Pons (tissue), 1 donor: ENCODE results near the gene ZNF778.
"Not testable (repeated sequence)": the region's sequence is repeated elsewhere in the genome, so short reads cannot be mapped to it uniquely, and the experiment has no call there.

Experiments used
- DNase-seq: peaks from one replicate; pipeline ENCODE4 v3.0.0-alpha.2; 2016; ENCODE audit warnings: low spot score

The ZNF778 gene

GRCh38 chr16:89217138-89217387, 440 bp upstream of the ZNF778 start:
- peak; percentile 31 for DNase-seq

- no peak for DNase-seq
Observed at GRCh38 chr16:89219365-89219764, 1.9 kb downstream of the ZNF778 start.

GRCh38 chr16:89221604-89222003, 4.1 kb downstream of the ZNF778 start:
- DNase-seq: no peak

DNA sequence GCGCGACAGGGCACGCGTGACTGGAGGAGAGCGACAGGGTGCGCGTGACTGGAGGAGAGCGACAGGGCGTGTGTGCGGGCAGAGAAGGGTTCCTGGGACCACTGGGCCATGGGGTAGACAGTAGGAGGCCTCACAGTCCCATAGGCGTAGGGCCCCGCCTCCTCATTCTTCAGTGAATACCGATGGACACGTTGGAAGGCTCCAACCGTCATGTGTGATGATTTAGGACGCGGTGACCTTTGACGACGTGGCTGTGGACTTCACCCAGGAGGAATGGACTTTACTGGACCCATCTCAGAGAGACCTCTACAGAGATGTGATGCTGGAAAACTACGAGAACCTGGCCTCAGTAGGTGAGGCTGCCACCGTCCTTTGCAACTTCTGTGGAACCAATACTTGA, 5.4 kb downstream of the ZNF778 start:
- DNase-seq: no peak

DNA sequence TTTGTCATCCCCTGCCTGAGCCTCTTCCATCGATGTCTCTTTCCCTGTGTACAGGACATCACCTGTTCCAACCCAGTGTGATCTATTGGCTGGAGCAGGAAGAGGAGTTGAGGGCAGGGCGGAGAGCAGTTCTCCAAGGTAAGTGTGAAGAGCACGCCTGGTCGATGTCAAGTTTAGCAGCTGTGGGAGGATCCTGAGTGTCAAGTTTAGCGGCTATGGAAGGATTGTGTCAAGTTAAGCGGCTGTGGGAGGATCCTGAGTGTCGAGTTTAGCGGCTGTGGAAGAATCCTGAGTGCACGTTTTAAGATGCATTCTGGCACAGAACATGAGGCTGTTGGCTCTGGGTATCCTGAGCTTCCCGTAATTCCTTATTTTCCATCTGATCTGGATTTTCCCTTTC, 7.2 kb downstream of the ZNF778 start:
- DNase-seq: no peak

DNA sequence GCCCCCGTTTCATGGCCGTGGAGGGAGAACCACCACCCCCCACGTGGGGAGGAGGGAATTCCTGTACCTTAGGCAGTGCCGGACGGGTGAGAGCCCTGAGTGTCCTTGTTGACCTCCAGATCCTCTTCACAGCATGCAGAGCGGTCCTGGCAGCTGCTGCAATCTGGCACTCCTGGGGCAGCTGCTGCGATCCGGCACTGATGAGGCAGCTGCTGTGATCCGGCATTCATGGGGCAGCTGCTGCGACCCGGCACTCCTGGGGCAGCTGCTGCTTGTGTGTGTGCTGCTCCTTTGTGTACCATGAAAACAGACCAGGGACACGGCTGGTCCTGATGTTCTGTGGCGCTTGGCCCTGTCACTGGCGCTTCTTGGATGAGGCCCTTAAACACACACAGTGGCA, 12.8 kb downstream of the ZNF778 start:
- DNase-seq: no peak

DNA sequence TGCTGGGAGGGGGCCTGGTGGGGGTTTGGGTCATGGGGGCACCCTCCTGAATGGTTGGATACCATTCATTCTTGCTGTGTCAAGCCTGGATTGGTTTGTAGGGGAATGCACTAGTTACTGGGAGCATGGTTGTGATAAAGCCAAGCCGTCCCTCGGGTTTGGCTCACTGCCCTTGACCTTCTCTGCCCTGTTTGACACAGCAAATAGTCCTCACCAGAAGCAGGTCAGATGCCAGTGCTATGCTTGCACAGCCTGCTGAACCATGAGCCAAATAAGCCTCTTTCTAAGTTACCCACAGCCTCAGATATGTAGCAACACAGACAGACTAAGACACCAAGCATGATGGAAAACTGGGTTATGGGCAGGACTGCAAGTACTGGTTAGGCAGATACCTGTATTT, 14.6 kb downstream of the ZNF778 start:
- DNase-seq: no peak

GRCh38 chr16:89233678-89234490, 16.4 kb downstream of the ZNF778 start:
- no peak for DNase-seq

GRCh38 chr16:89237733-89238132, 20.2 kb downstream of the ZNF778 start:
- DNase-seq: no peak

GRCh38 chr16:89241187-89242007, 23.9 kb downstream of the ZNF778 start:
- DNase-seq: peak; percentile 79

DNA sequence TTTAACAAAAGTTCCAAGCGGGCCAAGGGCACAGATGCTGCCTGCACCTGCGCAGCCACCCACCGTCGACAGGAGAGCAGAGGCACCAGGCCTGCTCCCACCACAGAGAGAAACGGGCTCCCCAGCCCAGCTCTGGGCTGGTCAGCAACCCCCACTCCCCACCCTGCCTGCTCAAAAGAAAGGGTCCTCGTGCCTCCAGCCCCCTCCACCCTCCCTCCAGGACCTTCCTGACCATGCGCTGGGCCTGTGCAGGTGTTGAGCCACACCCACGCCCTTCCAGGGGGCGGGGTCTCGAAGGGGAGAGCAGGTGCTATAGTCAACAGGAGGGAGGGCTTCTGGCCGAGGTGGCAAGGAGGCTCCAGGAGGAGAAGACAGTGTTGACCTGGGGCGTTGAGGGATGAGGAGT, 25.3 kb downstream of the ZNF778 start:
- no peak for DNase-seq

DNA sequence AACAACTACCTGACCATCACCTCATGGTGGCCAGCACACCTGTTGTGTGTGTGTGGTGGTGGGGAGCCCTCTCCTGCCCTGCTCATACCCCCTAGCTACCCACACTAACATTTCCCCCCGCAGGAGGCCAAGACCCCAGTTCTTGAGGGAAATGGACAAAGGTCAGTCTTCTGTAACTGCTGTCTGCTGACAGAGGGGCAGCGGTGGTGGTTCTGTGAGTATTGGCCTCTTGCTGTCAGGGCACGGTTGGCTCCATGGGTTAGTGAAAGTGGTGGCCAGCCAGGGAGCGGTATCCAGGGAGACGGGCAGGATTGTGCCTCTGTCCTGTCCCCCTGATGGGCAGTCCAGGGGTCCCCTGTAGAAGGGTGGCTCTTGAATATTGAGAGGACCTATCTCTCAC, 26.2 kb downstream of the ZNF778 start:
- DNase-seq: no peak

- not testable (repeated sequence) for DNase-seq
Observed at GRCh38 chr16:89244264-89244663, 26.8 kb downstream of the ZNF778 start.

DNA sequence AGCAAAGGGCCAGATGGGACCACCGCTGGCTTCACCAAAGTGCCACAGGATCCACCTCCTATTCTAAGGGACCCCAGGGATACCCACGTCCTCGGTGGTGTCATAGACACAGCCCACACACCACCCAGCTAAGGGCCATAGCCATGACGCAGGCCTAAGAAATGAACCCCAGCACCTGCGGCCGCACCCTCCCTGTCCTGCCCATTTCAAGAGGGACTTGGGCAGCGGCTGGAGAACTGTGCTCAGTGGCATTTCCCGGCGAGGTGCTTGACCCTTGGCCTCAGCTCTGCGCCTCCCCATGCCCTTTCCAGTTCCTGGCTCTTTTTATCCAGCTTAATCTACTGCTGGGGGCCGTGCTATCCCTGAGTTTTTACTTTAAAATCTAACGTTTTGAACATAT, 27.3 kb downstream of the ZNF778 start:
- DNase-seq: no peak

DNA sequence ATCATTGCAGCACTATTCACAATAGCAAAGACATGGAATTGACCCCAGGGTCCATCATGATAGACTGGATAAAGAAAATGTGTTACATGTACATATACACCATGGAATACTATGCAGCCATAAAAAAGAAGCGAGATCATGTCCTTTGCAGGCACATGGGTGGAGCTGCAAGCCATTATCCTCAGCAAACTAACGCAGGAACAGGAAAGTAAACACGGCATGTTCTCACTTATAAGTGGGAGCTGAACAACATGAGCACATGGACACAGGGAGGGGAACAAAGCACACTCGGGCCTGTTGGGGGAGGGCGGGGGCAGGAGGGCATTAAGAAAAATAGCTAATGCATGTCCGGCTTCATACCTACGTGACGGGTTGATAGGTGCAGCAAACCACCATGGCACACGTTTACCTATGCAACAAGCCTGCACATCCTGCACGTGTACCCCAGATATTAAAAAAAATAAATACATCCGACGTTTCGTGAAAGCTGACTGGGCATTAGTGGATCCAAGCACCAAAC, 28.9 kb downstream of the ZNF778 start:
- no peak for DNase-seq

- peak; percentile 67 for DNase-seq
Observed at GRCh38 chr16:89246903-89247733, 29.6 kb downstream of the ZNF778 start.

DNA sequence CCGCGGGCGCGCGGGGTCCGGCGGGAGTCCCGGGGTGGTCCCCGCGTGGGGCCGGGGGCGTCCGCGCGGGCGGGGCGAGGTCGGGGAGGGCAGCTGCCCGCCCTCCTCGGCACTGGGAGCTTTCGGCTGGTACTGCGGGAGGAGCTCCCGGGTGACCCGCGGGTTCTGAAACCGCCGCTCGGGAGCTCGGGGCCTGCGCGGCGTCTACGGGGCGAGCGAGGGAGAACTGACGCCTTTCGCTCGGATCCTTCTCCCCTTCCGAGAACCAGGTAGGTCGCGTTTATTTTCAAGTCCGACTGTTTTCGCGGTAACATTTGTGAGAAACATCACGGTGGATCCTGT, 30.2 kb downstream of the ZNF778 start:
- not testable (repeated sequence) for DNase-seq

- DNase-seq: no peak
Observed at GRCh38 chr16:89248196-89248982, 30.9 kb downstream of the ZNF778 start.

DNA sequence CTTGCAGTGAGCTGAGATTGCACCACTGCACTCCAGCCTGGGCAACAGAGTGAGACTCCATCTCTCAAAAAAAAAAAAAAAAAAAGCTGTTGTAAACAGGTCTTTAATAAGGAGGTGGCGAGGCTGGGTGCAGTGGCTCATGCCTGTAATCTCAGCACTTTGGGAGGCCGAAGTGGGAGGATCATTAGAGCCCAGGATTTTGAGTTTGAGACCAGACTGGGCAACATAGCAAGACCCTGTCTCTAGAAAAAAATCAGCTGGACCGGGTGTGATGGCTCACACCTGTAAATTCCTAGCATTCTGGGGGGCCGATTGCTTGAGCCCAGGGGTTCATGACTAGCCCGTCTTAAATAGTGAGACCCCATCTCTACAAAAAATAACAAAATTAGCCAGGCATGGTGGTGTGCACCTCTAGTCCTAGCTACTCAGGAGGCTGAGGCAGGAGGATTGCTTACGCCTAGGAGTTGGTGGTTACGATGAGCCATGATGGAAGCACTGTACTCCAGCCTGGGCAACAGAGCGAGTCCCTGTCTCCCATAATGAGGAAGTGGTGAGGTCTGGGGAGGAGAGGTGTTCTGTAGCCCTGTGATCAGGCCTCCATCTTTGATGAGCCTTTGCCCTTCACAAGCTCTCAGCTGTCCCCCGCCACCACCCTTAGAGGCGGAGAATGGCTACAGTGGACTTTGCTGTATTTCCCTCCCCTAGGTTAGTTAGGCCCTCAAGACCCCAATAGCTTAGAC, 36.2 kb downstream of the ZNF778 start:
- DNase-seq: no peak

DNA sequence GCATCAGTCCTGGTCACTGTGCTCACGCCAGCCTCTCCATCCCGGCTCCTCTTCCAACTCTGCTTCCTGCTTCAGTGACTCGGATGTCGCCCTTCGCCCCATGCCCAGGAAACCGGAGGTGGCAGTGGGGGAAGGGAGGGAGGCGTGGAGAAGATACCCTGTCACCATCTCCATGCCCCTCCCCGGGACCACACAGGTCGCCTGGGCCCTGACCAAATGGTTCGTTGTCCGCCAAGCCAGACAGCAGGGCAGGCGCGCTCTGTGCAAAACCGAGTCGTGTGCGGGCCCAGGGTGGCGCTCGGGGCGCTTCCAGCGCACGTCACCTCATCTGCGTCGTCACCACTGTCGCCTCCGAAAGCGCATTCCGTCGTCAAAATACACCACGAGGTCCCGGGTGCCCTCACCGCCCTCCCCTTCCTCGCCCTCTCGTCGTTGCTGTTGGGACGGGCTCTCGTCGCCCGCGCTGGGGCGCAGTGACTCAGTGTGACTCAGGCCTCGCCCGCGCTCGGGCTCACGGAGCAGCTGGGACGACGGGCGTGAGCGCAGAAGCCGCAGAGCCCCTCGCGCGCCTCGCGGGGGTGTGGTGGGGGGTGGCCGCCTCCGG, 39.2 kb downstream of the ZNF778 start:
- peak; percentile 14 for DNase-seq

DNA sequence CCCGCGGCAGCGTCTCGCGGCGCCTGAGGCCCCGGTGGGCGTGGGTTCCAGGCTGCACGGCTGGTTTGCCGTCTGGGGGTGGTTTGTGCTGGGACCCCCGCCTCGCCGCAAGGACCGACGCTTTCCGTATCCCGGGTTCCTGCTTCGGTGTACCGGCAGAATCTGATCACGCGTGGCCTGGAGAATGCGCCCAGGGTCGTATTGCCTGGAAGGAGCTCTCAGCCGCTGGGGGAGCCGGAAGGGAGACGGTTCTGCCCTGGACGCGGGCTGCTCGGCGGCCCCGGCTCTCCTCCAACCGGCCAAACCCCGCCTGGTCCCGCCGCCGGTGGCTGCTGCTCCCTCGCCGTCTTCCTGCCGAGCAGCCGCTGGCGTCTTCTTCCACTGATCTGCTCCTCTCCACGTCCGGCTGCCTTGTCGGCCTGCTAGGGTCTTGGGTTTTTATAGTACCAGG, 39.8 kb downstream of the ZNF778 start:
- no peak for DNase-seq
